Activated CD8-positive, alpha-beta T cell treated with anti-CD3 and anti-CD28 coated beads, Interleukin-2, amount 10 ng/mL, durations not matched to agents 7 days and 5 days (primary cell): ENCODE data around the gene CLPSL2. TPM values are rescaled to one million over a fixed set of nuclear protein-coding genes. Genes with fewer than 3 reads are reported as not detected.

Experiments
- ATAC-seq: fragments of 150-1000 bp; cut with Tn5 transposase; one replicate; pipeline ENCODE4 v1.10.0; 2021; ENCODE audit warnings: moderate library complexity
- CTCF ChIA-PET: fragments of 350-600 bp; sonication (Branson Sonifier 250); formaldehyde crosslinking; loops from one replicate; lab custom pipeline; 2021; ENCODE audit warnings: antibody characterized with exemption; lab: Charles Lee
- POLR2A ChIA-PET: fragments of 350-600 bp; sonication (Branson Sonifier 250); formaldehyde crosslinking; loops from one replicate; lab custom pipeline; 2021; ENCODE audit warnings: antibody characterized with exemption; lab: Charles Lee
- DNase-seq: peaks from one replicate; pipeline ENCODE4 v3.0.0-alpha.2; 2020
- H3K27ac Mint-ChIP-seq: one replicate; pipeline ENCODE4 v1.8.0; 2021; ENCODE audit warnings: mild to moderate bottlenecking, mixed read lengths
- H3K27me3 Mint-ChIP-seq: one replicate; pipeline ENCODE4 v1.8.0; 2021; ENCODE audit warnings: low read depth, mixed read lengths
- H3K36me3 Mint-ChIP-seq: one replicate; pipeline ENCODE4 v1.8.0; 2021; ENCODE audit warnings: low read depth, mixed read lengths
- H3K4me1 Mint-ChIP-seq: one replicate; pipeline ENCODE4 v1.8.0; 2021; ENCODE audit warnings: low read depth, mixed read lengths
- H3K4me3 Mint-ChIP-seq: one replicate; pipeline ENCODE4 v1.8.0; 2021; ENCODE audit warnings: mild to moderate bottlenecking, mixed read lengths
- H3K9me3 Mint-ChIP-seq: one replicate; pipeline ENCODE4 v1.8.0; 2022; ENCODE audit warnings: mixed read lengths; ENCODE audit not compliant: insufficient read depth
- total RNA-seq, 2 experiments: library from RNA; stranded (reverse); gene quantifications; one replicate each; pipeline ENCODE4 v1.2.3, GENCODE V29; 2021

Gene CLPSL2
- total RNA-seq, 2 experiments from 2014 or later, result not detected

DNA sequence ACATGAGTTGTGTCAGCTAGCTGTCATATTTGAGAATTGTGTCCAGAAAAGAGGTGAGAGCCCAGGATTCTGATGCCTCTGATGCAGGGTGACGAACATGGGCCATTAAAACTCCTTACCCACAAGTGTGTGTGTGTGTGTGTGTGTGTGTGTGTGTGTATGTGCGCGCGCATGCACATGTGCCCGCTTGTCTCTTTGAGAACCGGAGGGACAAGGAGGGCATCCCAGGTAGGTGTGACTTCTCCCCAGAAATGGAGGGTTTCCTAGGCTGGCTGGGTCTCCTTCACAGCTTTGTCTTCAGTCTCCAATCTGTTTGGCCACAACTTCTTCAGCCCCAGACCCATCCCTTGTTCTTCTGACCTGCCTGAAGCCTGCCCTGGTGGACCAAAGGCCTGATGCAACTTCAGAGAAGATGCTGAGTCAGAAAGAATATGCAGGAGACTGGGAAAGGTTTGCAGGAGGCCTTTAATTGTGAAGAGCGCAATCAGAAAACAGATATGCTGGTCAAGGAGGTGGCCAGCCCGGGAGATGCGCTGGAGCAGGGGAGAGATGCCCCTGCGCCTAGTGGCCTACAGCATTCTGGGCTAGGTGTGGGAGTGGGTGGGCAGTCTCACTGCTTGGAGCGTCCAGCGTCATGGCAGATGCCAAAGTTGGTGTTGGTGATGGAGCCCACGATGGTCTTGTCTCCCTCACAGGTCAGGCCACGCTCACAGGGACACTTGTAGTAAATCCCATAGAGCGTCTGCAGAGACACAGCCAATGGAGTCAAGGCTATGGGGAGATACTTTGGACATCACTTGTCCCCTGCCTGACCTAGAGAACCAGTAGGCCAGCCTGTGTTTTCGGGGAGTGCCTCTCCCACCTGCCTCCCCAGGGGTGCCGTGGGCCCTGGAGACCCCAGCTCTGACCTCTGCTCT is 18.4 kb downstream of the CLPSL2 start:
- H3K36me3 Mint-ChIP-seq, result no peaks in the 10 kb centered on the region

DNA sequence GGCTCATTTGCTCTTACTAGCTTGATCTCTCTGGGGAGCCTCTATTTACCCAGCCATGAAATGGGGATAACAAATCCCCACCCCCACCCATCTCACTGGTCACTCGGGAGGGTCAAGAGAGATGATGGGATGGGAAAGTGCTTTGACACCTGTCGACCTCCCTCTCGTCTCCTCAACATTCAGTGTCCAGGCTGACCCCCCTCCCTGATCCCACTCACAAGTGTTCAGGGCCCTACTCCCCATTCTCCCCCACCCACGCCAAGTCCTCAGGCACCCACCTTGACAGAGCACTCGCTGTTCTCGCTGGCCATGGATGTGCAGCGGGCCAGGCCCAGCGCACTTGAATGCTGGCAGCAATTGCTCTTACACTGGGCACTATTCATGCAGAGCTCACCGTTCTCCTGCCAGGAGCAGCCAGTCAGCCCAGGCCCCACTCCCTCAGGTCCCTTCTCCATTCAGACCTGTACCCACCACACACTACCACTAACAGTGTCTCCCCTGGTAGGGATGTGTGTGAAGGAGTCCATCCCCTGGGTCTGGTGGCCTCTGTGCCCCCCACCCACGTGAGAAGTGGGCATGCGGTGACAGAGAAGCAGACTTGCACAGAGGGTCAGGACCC is 19.2 kb downstream of the CLPSL2 start:
- ChIA-PET CTCF (no interaction called here), POLR2A (no interaction called here)
- H3K4me3 Mint-ChIP-seq, result no peak overlapping the region
- ATAC-seq, result no peak
- H3K27ac Mint-ChIP-seq, result no peak overlapping the region
- DNase-seq, result no peak
- no peaks in the 10 kb centered on the region for H3K36me3 Mint-ChIP-seq
- H3K4me1 Mint-ChIP-seq, result no peaks in the 10 kb centered on the region
- no peaks in the 10 kb centered on the region for H3K9me3 Mint-ChIP-seq
- H3K27me3 Mint-ChIP-seq, result peaks cover 5% of the 10 kb centered on the region

More for the DNA sequence above, 18.4 kb downstream of the CLPSL2 start:
- H3K9me3 Mint-ChIP-seq, result no peaks in the 10 kb centered on the region
- no peak for ATAC-seq
- ChIA-PET CTCF (no interaction called here), POLR2A (no interaction called here)
- no peak for DNase-seq
- no peaks in the 10 kb centered on the region for H3K4me1 Mint-ChIP-seq
- no peak overlapping the region for H3K4me3 Mint-ChIP-seq
- no peak overlapping the region for H3K27ac Mint-ChIP-seq
- peaks cover 9% of the 10 kb centered on the region for H3K27me3 Mint-ChIP-seq

DNA sequence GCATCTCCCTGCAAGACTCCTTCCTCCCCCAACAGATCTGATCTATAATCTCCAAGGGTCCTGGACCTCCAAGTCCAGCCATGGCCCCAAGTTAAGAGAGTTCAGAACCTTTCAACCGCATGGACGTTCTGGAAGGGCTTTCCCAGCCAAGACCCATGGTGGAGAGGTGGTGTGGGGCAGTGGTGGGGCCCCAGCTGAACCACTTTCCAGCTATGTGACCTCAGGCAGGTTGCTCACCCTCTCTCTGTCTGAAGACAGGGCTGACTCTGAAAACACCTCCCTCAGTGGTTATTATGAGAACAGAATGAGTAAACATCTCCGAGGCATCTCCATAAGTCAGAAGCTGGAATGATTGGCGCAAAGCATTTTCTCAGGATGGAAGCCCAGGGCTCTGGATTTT is 19.8 kb downstream of the CLPSL2 start:
- Mint-ChIP-seq H3K36me3 (no peaks in the 10 kb centered on the region), H3K9me3 (no peaks in the 10 kb centered on the region), H3K4me3 (no peak overlapping the region), H3K27me3 (peaks cover 3% of the 10 kb centered on the region), H3K4me1 (no peaks in the 10 kb centered on the region), H3K27ac (no peak overlapping the region)
- CTCF ChIA-PET, result no interaction called here
- POLR2A ChIA-PET, result no interaction called here
- ATAC-seq, result no peak
- DNase-seq, result no peak

DNA sequence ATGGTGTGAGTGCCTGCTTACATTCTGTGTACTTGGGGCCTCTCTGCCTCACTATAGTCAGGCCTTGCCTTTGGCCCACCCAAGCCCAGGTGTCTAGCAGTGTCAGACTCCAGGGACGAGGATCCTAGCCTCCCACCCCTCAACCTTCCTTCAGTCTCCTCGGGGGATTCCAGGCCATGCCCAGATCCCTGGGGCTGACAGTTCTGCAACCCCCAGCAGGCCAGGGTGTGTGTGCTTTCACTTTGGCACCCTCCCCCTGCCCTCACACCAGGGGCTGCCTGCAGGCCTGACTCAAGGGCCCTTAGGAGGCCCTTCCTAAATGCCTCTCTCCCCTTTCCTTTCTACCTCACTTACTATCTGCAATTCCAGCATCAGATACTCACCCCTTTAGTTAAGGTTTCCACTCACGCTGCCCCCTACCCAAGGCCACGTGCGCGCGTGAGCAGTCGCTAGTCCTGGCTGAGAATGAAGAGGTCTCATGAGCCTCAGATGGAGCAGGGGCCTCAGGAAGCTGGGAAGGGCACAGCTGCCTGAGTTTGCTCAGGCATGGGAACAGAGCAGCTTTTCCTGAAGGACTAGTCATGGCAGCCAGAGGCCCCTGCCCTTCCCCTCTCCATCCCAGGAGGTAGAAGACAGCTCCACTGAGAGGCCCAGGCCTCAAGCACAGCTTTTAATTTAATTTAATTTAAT is 21.6 kb downstream of the CLPSL2 start:
- ATAC-seq (no peak), DNase-seq (no peak)
- no peaks in the 10 kb centered on the region for H3K36me3 Mint-ChIP-seq
- H3K4me1 Mint-ChIP-seq, result no peaks in the 10 kb centered on the region
- no peak overlapping the region for H3K27ac Mint-ChIP-seq
- no peaks in the 10 kb centered on the region for H3K27me3 Mint-ChIP-seq
- ChIA-PET CTCF (no interaction called here), POLR2A (no interaction called here)
- no peak overlapping the region for H3K4me3 Mint-ChIP-seq
- no peaks in the 10 kb centered on the region for H3K9me3 Mint-ChIP-seq

DNA sequence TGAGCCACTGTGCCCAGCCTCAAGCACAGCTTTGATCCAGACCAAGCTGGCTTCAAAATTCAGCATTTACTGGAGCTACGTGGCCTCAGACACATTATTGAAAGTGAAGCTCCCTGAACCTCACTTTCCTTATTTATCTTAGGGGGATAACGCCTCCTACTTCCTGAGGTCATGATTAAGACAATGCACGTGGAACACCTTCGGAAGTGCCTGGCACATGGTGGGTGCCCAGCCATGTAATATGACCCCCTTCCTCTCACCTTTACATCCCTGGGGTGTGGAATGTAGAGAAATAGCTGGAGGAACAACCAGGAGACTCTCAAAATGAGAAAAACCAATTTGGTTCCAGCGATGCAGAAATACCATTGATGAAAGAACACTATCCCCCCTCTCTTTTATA is 22.3 kb downstream of the CLPSL2 start:
- H3K36me3 Mint-ChIP-seq, result no peaks in the 10 kb centered on the region
- ATAC-seq (no peak), DNase-seq (no peak)
- POLR2A ChIA-PET, result no interaction called here
- H3K27ac Mint-ChIP-seq, result no peak overlapping the region
- no peaks in the 10 kb centered on the region for H3K4me1 Mint-ChIP-seq
- no peak overlapping the region for H3K4me3 Mint-ChIP-seq
- no peaks in the 10 kb centered on the region for H3K9me3 Mint-ChIP-seq
- no peaks in the 10 kb centered on the region for H3K27me3 Mint-ChIP-seq
- CTCF ChIA-PET, result no interaction called here

DNA sequence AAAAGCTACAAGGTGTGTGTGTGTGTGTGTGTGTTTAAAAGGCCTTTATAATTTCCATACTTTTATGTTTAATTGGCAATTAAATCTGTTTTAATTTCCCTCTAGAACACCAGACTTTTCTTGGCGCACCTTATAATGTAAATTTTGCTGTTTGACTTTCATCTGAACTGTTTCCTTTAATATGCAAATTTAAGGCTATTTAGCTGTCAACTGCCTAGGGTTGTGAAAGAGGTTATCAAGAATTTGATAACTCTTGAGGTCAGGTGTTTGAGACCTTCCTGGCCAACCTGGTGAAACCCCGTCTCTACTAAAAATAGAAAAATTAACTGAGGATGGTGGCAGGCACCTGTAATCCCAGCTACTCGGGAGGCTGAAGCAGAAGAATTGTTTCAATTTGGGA is 24.8 kb downstream of the CLPSL2 start:
- ATAC-seq (no peak), DNase-seq (no peak)
- H3K36me3 Mint-ChIP-seq, result no peaks in the 10 kb centered on the region
- CTCF ChIA-PET, result no interaction called here
- no peak overlapping the region for H3K4me3 Mint-ChIP-seq
- no peaks in the 10 kb centered on the region for H3K9me3 Mint-ChIP-seq
- H3K4me1 Mint-ChIP-seq, result peaks cover 2% of the 10 kb centered on the region
- no peak overlapping the region for H3K27ac Mint-ChIP-seq
- peaks cover 2% of the 10 kb centered on the region for H3K27me3 Mint-ChIP-seq
- POLR2A ChIA-PET, result no interaction called here

DNA sequence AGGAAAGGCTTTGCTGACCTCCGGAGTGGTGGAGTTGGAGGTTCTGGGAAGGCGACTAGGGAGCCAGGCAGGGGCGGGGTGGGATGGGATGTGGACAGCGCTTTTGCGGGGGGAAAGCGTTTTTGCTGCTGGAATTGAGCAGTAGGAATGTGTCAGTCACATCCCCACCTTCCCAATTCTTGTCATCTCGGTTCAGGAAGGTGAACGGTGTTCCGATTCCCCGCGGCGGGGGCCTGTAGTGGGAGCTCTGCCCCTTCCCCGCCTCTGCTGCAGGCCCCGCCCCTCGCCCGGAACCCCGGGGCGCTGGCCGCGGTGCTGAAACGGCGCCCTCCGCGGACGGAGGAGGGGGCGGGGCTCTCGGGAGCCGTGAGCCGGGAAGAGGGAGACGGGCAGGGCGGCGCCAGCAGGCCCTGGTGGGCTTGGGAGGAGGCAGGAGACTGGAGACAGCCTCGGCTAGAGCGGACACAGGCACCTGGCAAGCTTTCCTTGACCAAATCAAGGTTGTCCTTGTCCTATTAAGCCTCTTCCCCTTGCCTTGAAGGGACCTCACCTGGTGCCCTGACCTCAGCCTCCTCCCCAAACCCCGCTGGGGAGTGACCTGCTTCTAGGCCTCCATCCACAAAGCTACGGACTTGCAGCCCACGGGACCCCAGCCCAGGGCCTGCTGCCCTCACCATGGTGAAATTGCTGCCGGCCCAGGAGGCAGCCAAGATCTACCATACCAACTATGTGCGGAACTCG is 28.8 kb downstream of the CLPSL2 start, which contains the start of gene LHFPL5:
Gene LHFPL5 (plus strand): TSS at position 357 of the 741 bp plus-strand sequence. CDS start 319 bp downstream, at position 676.
- H3K4me1 Mint-ChIP-seq, result peaks cover 2% of the 10 kb centered on the region
- no peak within 1 kb of the TSS for H3K27ac Mint-ChIP-seq
- ATAC-seq, result peak; percentile 95
- DNase-seq, result peak; percentile 62
- H3K4me3 Mint-ChIP-seq, result no peak within 1 kb of the TSS
- ChIA-PET CTCF (no interaction called here), POLR2A (no interaction called here)
- H3K27me3 Mint-ChIP-seq, result peaks cover 2% of the 10 kb centered on the region
- H3K9me3 Mint-ChIP-seq, result no peaks in the 10 kb centered on the region
- H3K36me3 Mint-ChIP-seq, result no peaks in the 10 kb centered on the region

DNA sequence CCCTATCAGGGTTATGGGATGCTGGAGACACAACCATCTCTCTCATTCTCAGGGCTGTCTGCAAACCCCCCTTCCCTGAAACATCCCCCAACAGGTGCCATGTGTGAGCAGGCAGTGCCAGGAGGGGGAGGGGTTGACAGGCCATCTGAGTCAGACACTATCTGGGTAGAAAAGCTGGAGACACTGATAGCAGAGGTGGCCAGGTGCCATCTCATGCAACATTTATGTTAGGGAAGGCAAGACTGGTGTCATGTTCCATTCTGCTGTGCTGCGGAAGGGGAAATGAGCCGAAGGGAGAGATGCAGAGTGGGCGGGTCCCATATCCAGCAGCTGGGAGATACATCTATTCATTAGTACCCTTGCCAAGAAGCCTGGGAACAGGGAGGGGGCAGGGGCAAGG is 32.3 kb downstream of the CLPSL2 start:
- Mint-ChIP-seq H3K27me3 (peaks cover 2% of the 10 kb centered on the region), H3K4me3 (no peak overlapping the region), H3K27ac (no peak overlapping the region), H3K36me3 (no peaks in the 10 kb centered on the region), H3K4me1 (peaks cover 2% of the 10 kb centered on the region), H3K9me3 (no peaks in the 10 kb centered on the region)
- DNase-seq (no peak), ATAC-seq (no peak)
- ChIA-PET CTCF (no interaction called here), POLR2A (no interaction called here)

DNA sequence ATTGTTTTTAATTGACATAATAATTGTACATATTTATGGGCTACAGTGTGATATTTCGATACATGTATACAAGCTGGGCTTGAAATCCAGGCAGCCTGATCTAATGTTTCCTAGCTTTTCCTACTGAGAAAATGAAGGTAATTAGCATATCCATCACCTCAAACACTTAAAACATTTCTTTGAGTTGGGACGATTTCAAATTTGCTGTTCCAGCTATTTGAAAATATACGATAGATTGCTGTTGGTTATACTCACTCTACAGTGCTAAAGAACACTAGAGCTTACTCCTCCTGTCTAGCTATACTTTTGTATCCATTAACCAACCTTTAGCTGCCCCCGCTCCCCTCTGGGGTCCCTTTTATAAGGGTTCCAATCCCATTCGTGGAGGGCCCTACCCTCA is 33.4 kb downstream of the CLPSL2 start:
- H3K27ac Mint-ChIP-seq, result no peak overlapping the region
- peaks cover under 1% of the 10 kb centered on the region for H3K4me1 Mint-ChIP-seq
- ATAC-seq (no peak), DNase-seq (no peak)
- no peak overlapping the region for H3K4me3 Mint-ChIP-seq
- H3K9me3 Mint-ChIP-seq, result no peaks in the 10 kb centered on the region
- H3K27me3 Mint-ChIP-seq, result peaks cover 2% of the 10 kb centered on the region
- POLR2A ChIA-PET, result no interaction called here
- CTCF ChIA-PET, result no interaction called here
- H3K36me3 Mint-ChIP-seq, result no peaks in the 10 kb centered on the region

DNA sequence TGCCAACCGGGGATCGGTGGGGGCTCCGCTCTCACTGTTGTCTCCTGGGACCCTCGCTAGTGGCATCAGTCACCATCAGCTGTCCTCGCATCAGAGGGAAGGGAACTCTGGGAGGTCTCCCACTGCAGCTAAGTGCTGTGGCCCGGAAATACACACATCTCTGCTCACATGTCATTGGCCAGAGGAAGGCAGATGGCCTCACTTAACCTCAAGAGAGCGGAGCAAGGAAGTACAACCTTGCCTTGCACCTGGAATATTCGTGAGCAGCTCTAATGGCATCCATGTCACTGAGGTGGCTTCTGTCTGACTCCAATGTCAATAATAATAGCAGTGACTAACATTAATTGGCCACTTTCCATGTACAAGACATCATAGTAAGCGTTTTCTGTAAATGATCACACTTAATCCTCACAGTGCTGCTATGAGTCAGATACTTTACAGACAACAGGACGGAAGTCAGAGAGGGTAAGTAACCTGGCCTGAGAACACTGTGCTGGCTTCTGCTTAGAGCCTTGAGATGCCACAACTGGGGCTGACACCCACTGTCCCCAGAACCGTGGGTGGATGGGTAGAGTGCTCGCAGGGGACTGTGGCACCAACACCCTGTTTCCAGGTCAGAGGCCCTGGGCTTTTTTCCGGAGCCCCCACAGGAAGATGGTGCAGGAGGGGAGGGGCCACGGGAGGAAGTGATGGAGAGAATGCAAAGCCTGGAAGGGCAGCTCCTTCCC is 34.7 kb downstream of the CLPSL2 start:
- Mint-ChIP-seq H3K27me3 (no peaks in the 10 kb centered on the region), H3K4me1 (no peaks in the 10 kb centered on the region), H3K9me3 (peaks cover 4% of the 10 kb centered on the region), H3K36me3 (no peaks in the 10 kb centered on the region), H3K4me3 (no peak overlapping the region), H3K27ac (no peak overlapping the region)
- ChIA-PET CTCF (no interaction called here), POLR2A (no interaction called here)
- DNase-seq (no peak), ATAC-seq (no peak)

DNA sequence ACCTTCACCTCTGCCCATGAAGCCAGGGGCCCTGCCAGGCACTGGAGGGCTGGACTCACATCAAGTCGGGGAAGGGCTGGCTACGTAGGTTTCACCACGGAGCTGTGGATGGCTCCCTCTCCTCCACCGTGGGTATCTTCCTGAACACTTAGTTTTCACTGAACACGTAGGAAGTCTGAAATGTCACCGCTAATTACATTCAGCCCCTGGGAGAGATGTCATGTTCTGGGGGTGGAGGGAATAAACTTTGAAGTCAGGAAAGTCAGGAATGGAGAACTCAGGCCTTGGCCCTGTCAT is 35.2 kb downstream of the CLPSL2 start:
- no peaks in the 10 kb centered on the region for H3K36me3 Mint-ChIP-seq
- H3K9me3 Mint-ChIP-seq, result peaks cover 5% of the 10 kb centered on the region
- ATAC-seq (no peak), DNase-seq (no peak)
- no peak overlapping the region for H3K4me3 Mint-ChIP-seq
- H3K27ac Mint-ChIP-seq, result no peak overlapping the region
- ChIA-PET POLR2A (no interaction called here), CTCF (no interaction called here)
- no peaks in the 10 kb centered on the region for H3K4me1 Mint-ChIP-seq
- H3K27me3 Mint-ChIP-seq, result no peaks in the 10 kb centered on the region
